ENCODE results near the gene ARHGAP22. TPM values are rescaled to one million over a fixed set of nuclear protein-coding genes. Genes with fewer than 3 reads are reported as not detected.

ARHGAP22 gene
- total RNA-seq, 1 experiment from 2014 or later: 9.9 TPM

DNA sequence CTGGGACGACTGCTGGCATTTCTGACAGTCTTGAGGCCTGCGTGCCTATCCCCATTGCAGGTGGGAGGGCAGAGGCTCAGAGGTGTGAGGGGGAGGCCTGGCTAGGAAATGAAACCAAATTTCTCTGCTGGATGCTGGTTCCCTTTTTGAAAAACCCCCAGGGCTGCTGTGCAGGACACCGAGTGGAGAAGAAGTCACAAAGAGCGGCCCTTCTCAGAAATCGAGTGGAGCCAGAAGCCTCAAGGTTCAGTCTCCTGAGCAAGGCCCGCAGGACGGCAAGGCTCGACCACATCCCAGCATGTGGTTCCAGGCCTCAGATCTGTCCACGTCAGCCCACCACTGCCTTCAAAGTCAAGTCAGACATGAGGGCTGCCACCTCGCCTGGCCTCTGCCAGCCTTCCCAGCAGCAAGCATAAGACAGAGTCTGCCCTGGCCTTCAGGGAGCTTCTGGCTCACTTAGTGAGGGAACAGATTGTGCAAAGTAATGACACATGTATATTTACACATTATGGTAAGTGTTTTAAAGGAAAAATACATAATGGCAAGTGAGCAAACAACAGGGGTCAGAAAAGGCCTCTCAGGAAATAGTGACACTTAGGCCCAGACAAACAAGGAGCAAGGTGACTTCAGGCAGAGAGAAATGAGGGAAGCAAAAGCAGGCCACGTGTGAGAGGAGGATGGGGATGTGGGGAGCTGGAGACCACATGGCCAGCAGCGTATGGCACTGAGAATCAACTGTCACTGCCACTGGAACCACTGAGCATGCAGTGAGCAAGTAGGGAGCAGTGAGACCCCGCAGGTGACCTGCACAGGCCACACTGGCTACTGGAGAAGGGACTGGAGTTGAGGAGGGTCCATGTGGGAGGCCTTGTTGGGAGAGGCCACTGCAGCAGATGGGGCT is 86.7 kb downstream of the ARHGAP22 start:
- Histone ChIP-seq H3K36me3 (ENCODE audit: control insufficient read depth in 1 of 2, insufficient read depth in 2 of 2, low read length in 2 of 2) (no peaks in the 10 kb centered on the region), H3K27ac (ENCODE audit: low read depth, low read length) (no peak overlapping the region), H4K20me1 (ENCODE audit: insufficient read depth) (no peaks in the 10 kb centered on the region), H2AFZ (ENCODE audit: low read depth, low read length, poor library complexity, severe bottlenecking) (no peak overlapping the region), H3K4me1 (ENCODE audit: control insufficient read depth in 1 of 2, insufficient read depth in 2 of 2, low read length in 2 of 2) (peaks cover 6% of the 10 kb centered on the region in 2 experiments; a peak in 3 of 4 replicates), H3K4me3 (replicated peaks in 1 of 2; ENCODE audit: low read depth in 1 of 2, low read length in 2 of 2) (no peak overlapping the region), H3K27me3 (ENCODE audit: insufficient read depth, low read length) (no peaks in the 10 kb centered on the region), H3K9me2 (ENCODE audit: insufficient read depth) (no peaks in the 10 kb centered on the region), H3K79me2 (ENCODE audit: insufficient read depth, low read length) (no peaks in the 10 kb centered on the region), H3K9me3 (ENCODE audit: control insufficient read depth in 1 of 2, insufficient read depth in 1 of 2, low read depth in 1 of 2, low read length in 2 of 2) (peaks cover 0 to 5% of the 10 kb centered on the region in 2 experiments; a peak in 1 of 4 replicates), H3K4me2 (ENCODE audit: low read length) (no peak overlapping the region), H3K9ac (ENCODE audit: low read length) (no peak overlapping the region)
- POLR2A ChIA-PET: no interaction called here
- no TSS peak for BruUV-seq (replicated peaks)
- intact Hi-C loops (cut with micrococcal nuclease): no loop called here
- no peak for TF ChIP-seq CEBPB (IDR thresholded peaks at IDR 0.05; ENCODE audit: low read depth)
- TF ChIP-seq JUND (IDR thresholded peaks at IDR 0.05): no peak
- TF ChIP-seq YY1 (IDR thresholded peaks at IDR 0.05; ENCODE audit: extremely low read depth, insufficient replicate concordance, low read depth, low read length): no peak
- TF ChIP-seq EZH2phosphoT487 (IDR thresholded peaks at IDR 0.05; ENCODE audit: borderline replicate concordance): no peak
- TF ChIP-seq, protein P1, sequence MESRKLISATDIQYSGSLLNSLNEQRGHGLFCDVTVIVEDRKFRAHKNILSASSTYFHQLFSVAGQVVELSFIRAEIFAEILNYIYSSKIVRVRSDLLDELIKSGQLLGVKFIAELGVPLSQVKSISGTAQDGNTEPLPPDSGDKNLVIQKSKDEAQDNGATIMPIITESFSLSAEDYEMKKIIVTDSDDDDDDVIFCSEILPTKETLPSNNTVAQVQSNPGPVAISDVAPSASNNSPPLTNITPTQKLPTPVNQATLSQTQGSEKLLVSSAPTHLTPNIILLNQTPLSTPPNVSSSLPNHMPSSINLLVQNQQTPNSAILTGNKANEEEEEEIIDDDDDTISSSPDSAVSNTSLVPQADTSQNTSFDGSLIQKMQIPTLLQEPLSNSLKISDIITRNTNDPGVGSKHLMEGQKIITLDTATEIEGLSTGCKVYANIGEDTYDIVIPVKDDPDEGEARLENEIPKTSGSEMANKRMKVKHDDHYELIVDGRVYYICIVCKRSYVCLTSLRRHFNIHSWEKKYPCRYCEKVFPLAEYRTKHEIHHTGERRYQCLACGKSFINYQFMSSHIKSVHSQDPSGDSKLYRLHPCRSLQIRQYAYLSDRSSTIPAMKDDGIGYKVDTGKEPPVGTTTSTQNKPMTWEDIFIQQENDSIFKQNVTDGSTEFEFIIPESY (IDR thresholded peaks at IDR 0.05; ENCODE audit: extremely low read depth, insufficient replicate concordance, low read length): no peak
- no peak for TF ChIP-seq FOSL1 (IDR thresholded peaks at IDR 0.05; ENCODE audit: low read depth)
- no peak for TF ChIP-seq ZFX (IDR thresholded peaks at IDR 0.05)
- TF ChIP-seq SP1 (IDR thresholded peaks at IDR 0.05; ENCODE audit: low read depth): no peak
- TF ChIP-seq SIN3A (IDR thresholded peaks at IDR 0.05; ENCODE audit: low read depth): no peak
- TF ChIP-seq RAD21 (IDR thresholded peaks at IDR 0.05; ENCODE audit: low read depth): no peak
- TF ChIP-seq, protein P2, sequence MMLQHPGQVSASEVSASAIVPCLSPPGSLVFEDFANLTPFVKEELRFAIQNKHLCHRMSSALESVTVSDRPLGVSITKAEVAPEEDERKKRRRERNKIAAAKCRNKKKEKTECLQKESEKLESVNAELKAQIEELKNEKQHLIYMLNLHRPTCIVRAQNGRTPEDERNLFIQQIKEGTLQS (IDR thresholded peaks at IDR 0.05): no peak
- TF ChIP-seq MAX (IDR thresholded peaks at IDR 0.05): no peak
- no peak for TF ChIP-seq POLR2A (IDR thresholded peaks at IDR 0.05; ENCODE audit: borderline replicate concordance, extremely low read depth, insufficient read depth, insufficient read length)
- no peak for TF ChIP-seq ELF1 (IDR thresholded peaks at IDR 0.05; ENCODE audit: borderline replicate concordance, low read depth)
- TF ChIP-seq REST (IDR thresholded peaks at IDR 0.05; ENCODE audit: low read depth): no peak
- no peak for TF ChIP-seq ZNF274 (IDR thresholded peaks at IDR 0.05; ENCODE audit: low read depth, low read length)
- no peak for TF ChIP-seq EGR1 (IDR thresholded peaks at IDR 0.05; ENCODE audit: low read depth)
- no peak for TF ChIP-seq POLR2AphosphoS5 (IDR thresholded peaks at IDR 0.05; ENCODE audit: low read depth, low read length)
- no peak for TF ChIP-seq EZH2 (IDR thresholded peaks at IDR 0.05)
- DNase-seq (ENCODE audit: low read depth, low spot score): no peak
- RAD21 ChIA-PET (ENCODE audit: low non-redundant PET in 1 of 2, low total read pairs in 2 of 2, uncharacterized antibody in 2 of 2, unreplicated experiment in 2 of 2): no interaction called here
- no peak for ATAC-seq
- CTCF ChIA-PET: no interaction called here

Data from HCT116 (cell line).